GM12875 (cell line): ENCODE measurements around the gene ZNF780A.

Source experiments
- H3K4me3 ChIP-seq: one replicate; pipeline ENCODE4 v1.5.1; 2011; ENCODE audit warnings: low read depth, low read length, control low read depth
- TF ChIP-seq, protein P1 (sequence below): IDR thresholded peaks from 2 replicates; pipeline ENCODE4 v1.5.1; 2011; ENCODE audit warnings: low read depth, mild to moderate bottlenecking, control low read depth, inconsistent platforms, low read length, moderate library complexity, borderline replicate concordance; ENCODE audit not compliant: insufficient read depth

Gene ZNF780A

GRCh38 chr19:40084948-40085347 is 5.8 kb downstream of the ZNF780A start:
- no peak overlapping the region for H3K4me3 ChIP-seq
- TF ChIP-seq, protein P1, sequence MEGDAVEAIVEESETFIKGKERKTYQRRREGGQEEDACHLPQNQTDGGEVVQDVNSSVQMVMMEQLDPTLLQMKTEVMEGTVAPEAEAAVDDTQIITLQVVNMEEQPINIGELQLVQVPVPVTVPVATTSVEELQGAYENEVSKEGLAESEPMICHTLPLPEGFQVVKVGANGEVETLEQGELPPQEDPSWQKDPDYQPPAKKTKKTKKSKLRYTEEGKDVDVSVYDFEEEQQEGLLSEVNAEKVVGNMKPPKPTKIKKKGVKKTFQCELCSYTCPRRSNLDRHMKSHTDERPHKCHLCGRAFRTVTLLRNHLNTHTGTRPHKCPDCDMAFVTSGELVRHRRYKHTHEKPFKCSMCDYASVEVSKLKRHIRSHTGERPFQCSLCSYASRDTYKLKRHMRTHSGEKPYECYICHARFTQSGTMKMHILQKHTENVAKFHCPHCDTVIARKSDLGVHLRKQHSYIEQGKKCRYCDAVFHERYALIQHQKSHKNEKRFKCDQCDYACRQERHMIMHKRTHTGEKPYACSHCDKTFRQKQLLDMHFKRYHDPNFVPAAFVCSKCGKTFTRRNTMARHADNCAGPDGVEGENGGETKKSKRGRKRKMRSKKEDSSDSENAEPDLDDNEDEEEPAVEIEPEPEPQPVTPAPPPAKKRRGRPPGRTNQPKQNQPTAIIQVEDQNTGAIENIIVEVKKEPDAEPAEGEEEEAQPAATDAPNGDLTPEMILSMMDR = no peak

DNA sequence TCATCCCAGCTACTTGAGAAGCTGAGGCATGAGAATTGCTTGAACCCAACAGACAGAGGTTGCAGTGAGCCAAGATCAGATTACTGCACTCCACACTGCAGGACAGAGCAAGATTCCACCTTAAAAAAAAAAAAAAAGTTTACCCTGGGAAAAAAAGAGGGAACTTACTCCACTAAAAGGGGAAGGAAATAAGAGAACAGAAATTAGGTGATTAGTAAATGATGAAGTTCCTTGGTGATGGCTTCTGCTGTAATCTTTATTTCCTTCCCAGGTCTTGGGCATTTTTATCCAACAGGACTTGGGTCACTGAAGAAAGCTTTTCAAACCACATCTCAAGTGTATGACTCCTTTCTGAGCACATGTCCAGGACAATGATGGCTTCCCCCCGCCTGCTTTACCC is 9.3 kb downstream of the ZNF780A start:
- H3K4me3 ChIP-seq = no peak overlapping the region
- TF ChIP-seq, protein P1 = no peak

DNA sequence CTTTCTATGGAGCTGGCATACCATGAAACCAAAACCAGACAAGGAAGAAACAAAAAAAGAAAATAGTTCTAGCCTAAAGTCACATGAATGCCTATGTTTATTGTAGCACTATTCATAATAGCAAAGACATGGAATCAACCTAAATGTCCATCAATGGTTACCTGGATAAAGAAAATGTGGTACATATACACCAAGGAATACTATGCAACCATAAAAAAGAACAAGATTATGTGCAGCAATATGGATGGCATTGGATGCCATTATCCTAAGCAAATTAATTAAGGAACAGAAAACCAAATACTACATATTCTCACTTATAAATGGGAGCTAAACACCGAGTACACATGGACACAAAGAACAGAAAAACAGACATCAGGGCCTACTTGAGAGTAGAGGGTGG is 10.5 kb downstream of the ZNF780A start:
- no peak overlapping the region for H3K4me3 ChIP-seq
- TF ChIP-seq, protein P1 = no peak

DNA sequence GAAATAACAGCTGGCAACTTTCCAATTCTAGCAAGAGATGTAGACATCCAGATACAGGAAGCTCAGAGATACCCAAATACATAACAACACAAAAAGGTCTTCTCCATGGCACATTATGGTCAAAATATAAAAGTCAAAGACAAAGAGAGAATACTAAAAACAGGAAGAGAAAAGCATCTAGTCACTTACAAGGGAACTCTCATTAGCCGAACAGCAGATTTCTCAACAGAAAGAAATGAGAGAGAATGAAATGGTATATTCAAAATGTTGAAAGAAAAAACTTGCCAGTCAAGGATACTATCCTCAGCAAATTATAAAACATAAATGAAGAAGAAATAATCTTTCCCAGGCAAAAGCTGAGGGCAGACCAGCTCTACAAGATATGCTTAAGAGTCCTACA is 12.4 kb downstream of the ZNF780A start:
- TF ChIP-seq, protein P1 = no peak
- no peak overlapping the region for H3K4me3 ChIP-seq

DNA sequence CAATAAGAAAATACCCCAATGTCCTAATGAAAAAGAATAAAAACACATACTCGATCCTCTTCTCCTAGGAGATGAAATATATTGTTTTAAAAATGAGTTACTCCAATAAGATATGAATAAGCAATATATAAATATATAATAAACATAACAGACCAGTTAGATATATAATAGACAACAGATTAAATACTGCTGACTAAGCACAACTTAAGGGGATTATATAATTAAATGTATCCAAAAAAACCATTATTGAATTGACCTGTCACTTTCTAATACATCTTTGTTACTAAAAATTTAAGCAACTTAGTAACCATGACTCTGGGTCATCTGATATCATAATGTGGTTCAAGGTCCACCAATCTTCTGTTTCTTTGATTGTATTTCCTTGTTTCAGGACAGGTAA is 20.7 kb downstream of the ZNF780A start:
- no peak overlapping the region for H3K4me3 ChIP-seq
- TF ChIP-seq, protein P1 = no peak

- no peak overlapping the region for H3K4me3 ChIP-seq
- TF ChIP-seq, protein P1 = no peak
These were observed 31.1 kb downstream of the ZNF780A start for GRCh38 chr19:40059624-40060023.

DNA sequence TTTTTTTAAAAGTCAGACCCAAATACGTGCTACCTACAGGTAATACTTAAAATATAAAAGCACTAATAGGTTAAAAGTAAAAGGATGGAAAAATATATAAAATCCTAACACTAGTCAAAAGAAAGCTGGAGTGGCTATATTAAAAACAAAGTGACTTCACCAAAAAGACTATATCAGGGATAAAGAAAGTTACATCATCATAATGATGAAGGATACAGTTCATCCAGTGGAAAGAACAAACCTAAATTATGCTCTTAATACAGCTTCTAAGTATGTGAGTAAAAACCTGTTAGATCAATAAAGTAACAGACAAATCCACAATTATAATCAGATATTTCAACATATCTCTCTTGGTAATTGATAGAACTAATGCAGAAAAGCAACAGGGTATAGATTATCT is 33.6 kb downstream of the ZNF780A start:
- H3K4me3 ChIP-seq = no peak overlapping the region
- TF ChIP-seq, protein P1 = no peak
